Astrocyte (in vitro differentiated cells and primary cell): ENCODE data around the gene BRF1.
"Not testable (repeated sequence)": the region's sequence is repeated elsewhere in the genome, so short reads cannot be mapped to it uniquely, and the experiment has no call there.

Experiments
- CTCF ChIP-seq: IDR thresholded peaks from 2 replicates; pipeline ENCODE4 v1.5.1; 2011; ENCODE audit warnings: low read depth, mild to moderate bottlenecking, inconsistent platforms, low read length, moderate library complexity; ENCODE audit not compliant: insufficient read depth
- EZH2 ChIP-seq: IDR thresholded peaks from 2 replicates; pipeline ENCODE4 v1.6.1; 2012; ENCODE audit warnings: mild to moderate bottlenecking, low read length, inconsistent platforms; ENCODE audit not compliant: insufficient read depth

GRCh38 chr14:105335231-105335542 lies 34.4 kb upstream of the BRF1 start:
- not testable (repeated sequence) for TF ChIP-seq CTCF, EZH2
